ENCODE measurements around the gene SRP19.

DNA sequence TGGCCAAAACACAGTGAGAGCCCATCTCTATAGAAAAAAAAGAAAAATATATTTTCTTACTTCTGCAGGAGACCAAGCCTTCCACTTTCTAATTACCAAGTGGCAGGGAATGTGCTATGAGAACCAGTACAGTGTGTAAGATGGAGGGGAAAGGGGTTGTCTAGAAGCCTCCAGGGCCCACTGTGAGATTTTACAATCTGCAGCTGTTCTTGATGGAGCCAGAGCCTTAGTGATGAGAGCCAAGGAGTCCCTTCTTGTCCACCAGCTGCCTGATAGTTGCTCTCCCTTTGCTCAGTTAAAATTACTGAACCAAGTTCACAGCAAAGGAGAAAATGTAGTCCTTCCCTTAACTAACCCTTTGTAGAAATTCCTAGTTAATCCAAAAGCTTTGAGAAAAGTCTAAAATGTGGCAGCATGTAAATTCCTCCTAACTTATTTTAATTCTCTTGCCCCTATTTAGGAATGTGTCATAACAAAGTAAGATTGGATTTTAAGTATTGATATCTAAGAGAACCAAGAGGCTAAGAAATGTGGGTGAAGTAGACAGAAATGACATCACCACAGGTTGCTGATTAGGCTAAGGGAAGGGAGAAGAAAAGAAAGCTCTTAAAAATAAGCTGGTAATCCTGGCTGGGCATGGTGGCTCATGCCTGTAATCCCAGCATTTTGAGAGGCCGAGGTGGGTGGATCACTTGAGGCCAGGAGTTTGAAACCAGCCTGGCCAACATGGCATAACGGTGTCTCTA is 19.3 kb downstream of the SRP19 start:
- TF ChIP-seq CREB1 (CRISPR knock-in tag; IDR thresholded peaks at IDR 0.05), result no peak
- TF ChIP-seq, protein P1, sequence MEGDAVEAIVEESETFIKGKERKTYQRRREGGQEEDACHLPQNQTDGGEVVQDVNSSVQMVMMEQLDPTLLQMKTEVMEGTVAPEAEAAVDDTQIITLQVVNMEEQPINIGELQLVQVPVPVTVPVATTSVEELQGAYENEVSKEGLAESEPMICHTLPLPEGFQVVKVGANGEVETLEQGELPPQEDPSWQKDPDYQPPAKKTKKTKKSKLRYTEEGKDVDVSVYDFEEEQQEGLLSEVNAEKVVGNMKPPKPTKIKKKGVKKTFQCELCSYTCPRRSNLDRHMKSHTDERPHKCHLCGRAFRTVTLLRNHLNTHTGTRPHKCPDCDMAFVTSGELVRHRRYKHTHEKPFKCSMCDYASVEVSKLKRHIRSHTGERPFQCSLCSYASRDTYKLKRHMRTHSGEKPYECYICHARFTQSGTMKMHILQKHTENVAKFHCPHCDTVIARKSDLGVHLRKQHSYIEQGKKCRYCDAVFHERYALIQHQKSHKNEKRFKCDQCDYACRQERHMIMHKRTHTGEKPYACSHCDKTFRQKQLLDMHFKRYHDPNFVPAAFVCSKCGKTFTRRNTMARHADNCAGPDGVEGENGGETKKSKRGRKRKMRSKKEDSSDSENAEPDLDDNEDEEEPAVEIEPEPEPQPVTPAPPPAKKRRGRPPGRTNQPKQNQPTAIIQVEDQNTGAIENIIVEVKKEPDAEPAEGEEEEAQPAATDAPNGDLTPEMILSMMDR (IDR thresholded peaks at IDR 0.05), result no peak
- TF ChIP-seq ZNF263 (CRISPR knock-in tag; IDR thresholded peaks at IDR 0.05; ENCODE audit: low read depth), result no peak
- TF ChIP-seq, protein P2, sequence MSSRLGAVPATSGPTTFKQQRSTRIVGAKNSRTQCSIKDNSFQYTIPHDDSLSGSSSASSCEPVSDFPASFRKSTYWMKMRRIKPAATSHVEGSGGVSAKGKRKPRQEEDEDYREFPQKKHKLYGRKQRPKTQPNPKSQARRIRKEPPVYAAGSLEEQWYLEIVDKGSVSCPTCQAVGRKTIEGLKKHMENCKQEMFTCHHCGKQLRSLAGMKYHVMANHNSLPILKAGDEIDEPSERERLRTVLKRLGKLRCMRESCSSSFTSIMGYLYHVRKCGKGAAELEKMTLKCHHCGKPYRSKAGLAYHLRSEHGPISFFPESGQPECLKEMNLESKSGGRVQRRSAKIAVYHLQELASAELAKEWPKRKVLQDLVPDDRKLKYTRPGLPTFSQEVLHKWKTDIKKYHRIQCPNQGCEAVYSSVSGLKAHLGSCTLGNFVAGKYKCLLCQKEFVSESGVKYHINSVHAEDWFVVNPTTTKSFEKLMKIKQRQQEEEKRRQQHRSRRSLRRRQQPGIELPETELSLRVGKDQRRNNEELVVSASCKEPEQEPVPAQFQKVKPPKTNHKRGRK (CRISPR knock-in tag; IDR thresholded peaks at IDR 0.05; ENCODE audit: borderline replicate concordance), result no peak
- TF ChIP-seq, protein P3, sequence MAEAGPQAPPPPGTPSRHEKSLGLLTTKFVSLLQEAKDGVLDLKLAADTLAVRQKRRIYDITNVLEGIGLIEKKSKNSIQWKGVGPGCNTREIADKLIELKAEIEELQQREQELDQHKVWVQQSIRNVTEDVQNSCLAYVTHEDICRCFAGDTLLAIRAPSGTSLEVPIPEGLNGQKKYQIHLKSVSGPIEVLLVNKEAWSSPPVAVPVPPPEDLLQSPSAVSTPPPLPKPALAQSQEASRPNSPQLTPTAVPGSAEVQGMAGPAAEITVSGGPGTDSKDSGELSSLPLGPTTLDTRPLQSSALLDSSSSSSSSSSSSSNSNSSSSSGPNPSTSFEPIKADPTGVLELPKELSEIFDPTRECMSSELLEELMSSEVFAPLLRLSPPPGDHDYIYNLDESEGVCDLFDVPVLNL (CRISPR knock-in tag; IDR thresholded peaks at IDR 0.05; ENCODE audit: borderline replicate concordance, low read depth), result no peak
- TF ChIP-seq MXD4 (CRISPR knock-in tag; IDR thresholded peaks at IDR 0.05; ENCODE audit: borderline replicate concordance), result no peak
- TF ChIP-seq NR2C2 (CRISPR knock-in tag; IDR thresholded peaks at IDR 0.05), result no peak
- TF ChIP-seq, protein P4, sequence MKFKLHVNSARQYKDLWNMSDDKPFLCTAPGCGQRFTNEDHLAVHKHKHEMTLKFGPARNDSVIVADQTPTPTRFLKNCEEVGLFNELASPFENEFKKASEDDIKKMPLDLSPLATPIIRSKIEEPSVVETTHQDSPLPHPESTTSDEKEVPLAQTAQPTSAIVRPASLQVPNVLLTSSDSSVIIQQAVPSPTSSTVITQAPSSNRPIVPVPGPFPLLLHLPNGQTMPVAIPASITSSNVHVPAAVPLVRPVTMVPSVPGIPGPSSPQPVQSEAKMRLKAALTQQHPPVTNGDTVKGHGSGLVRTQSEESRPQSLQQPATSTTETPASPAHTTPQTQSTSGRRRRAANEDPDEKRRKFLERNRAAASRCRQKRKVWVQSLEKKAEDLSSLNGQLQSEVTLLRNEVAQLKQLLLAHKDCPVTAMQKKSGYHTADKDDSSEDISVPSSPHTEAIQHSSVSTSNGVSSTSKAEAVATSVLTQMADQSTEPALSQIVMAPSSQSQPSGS (CRISPR knock-in tag; IDR thresholded peaks at IDR 0.05; ENCODE audit: borderline replicate concordance, low read depth), result no peak

All from WTC11 (cell line).